GM21515 (cell line): ENCODE measurements around the gene YLPM1.

Experiments used
- ATAC-seq: cut with Tn5 transposase; IDR thresholded peaks from one replicate; pipeline ENCODE4 v1.9.1; 2021; ENCODE audit not compliant: unreplicated experiment

YLPM1 gene

GRCh38 chr14:74871819-74872218 lies 108.7 kb downstream of the YLPM1 start:
- no peak for ATAC-seq

- no peak for ATAC-seq
Measured at GRCh38 chr14:74875204-74875603, 112.1 kb downstream of the YLPM1 start.

- ATAC-seq, result no peak
Measured at GRCh38 chr14:74875941-74876913, 113.1 kb downstream of the YLPM1 start, which contains the start of gene PROX2. TSS of gene PROX2 (minus strand) at chr14:74876145. CDS start at chr14:74863834, 12,311 bp downstream.

- no peak for ATAC-seq
Measured at GRCh38 chr14:74879427-74880182, 116.5 kb downstream of the YLPM1 start.

- ATAC-seq, result peak; percentile 82
Measured at GRCh38 chr14:74881431-74882102, 118.5 kb downstream of the YLPM1 start, which contains the start of gene DLST. TSS of gene DLST (plus strand) at chr14:74881916. CDS start at chr14:74881954, 38 bp downstream.

- ATAC-seq, result peak; percentile 42
Measured at GRCh38 chr14:74882103-74882920, 119.2 kb downstream of the YLPM1 start.
